GM23338 (cell line): ENCODE measurements around the gene ADAT3.

Experiments used
- CTCF ChIP-seq, 2 experiments: fragments of 200-600 bp in 1 of 2; sonication (generic) in 1 of 2; conservative IDR thresholded peaks; 2 replicates each; pipeline versions ENCODE4 v1.5.1 to v1.6.1; 2016 to 2017; ENCODE audit warnings: antibody characterized with exemption in 2 of 2, low read depth in 2 of 2, mild to moderate bottlenecking in 2 of 2, moderate library complexity in 1 of 2
- EZH2 ChIP-seq: fragments of 200-600 bp; sonication (generic); IDR thresholded peaks from one replicate; pipeline ENCODE4 v1.8.0; 2017; ENCODE audit warnings: antibody characterized with exemption, mild to moderate bottlenecking, low read depth; ENCODE audit not compliant: unreplicated experiment
- EZH2phosphoT487 ChIP-seq: fragments of 200-600 bp; sonication (generic); IDR thresholded peaks from one replicate; pipeline ENCODE4 v1.8.1; 2018; ENCODE audit warnings: antibody characterized with exemption; ENCODE audit not compliant: unreplicated experiment
- POLR2AphosphoS5 ChIP-seq: IDR thresholded peaks from 2 replicates; pipeline ENCODE4 v1.6.1; 2016; ENCODE audit warnings: antibody characterized with exemption, low read depth
- REST ChIP-seq: IDR thresholded peaks from one replicate; pipeline ENCODE4 v1.6.1; 2018; ENCODE audit warnings: antibody characterized with exemption; ENCODE audit not compliant: unreplicated experiment

DNA sequence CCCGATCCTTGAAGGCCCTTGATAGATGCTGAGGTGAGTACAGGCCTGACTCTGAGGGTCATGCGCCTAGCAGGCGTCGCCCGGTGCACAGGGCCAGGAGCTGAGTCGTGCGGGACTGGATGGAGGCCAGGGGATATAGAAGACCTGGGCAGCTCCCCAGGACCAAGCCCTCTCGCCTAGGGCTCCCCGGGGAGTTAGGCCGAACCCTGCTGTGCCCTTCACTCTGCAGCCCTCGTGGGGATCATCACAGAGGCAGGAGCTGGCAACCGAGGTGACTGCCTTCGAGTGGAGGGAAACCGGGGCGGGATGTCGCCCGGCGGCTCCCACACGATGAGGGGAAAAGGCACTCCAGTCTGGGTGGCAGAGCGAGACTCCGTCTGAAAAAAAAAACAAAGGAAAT is 47.4 kb downstream of the ADAT3 start:
- no peak for TF ChIP-seq CTCF (conservative IDR thresholded peaks at IDR 0.05; ENCODE audit: low read depth in 2 of 2)
- TF ChIP-seq EZH2 = no peak
- TF ChIP-seq REST = no peak
- TF ChIP-seq POLR2AphosphoS5 = no peak
- TF ChIP-seq EZH2phosphoT487 = no peak
